Measurements from ENCODE around the gene MAST1.
"Not testable (repeated sequence)": the region's sequence is repeated elsewhere in the genome, so short reads cannot be mapped to it uniquely, and the experiment has no call there.

Gene MAST1

GRCh38 chr19:12838182-12838885 is at the start of gene MAST1:
MAST1 (plus strand) TSS chr19:12838515; CDS start chr19:12838573, 58 bp downstream.
- DNase-seq, result peak; percentile 49

- DNase-seq, result peak; percentile 37
Measured at GRCh38 chr19:12788682-12789097, 49.6 kb upstream of the MAST1 start.

GRCh38 chr19:12789098-12789903 is 49.0 kb upstream of the MAST1 start:
- peak; percentile 41 for DNase-seq

GRCh38 chr19:12789904-12790619 is 48.3 kb upstream of the MAST1 start:
- peak; percentile 98 for DNase-seq

- no peak for DNase-seq
Measured at GRCh38 chr19:12790628-12791344, 47.5 kb upstream of the MAST1 start.

- DNase-seq, result peak; percentile 97
Measured at GRCh38 chr19:12791345-12792050, 46.8 kb upstream of the MAST1 start, which contains the start of gene JUNB. JUNB (plus strand) TSS chr19:12791486; CDS start chr19:12791772, 286 bp downstream.

- peak; percentile 84 for DNase-seq
Measured at GRCh38 chr19:12792051-12792852, 46.1 kb upstream of the MAST1 start.

GRCh38 chr19:12792853-12793289 is 45.4 kb upstream of the MAST1 start:
- DNase-seq, result no peak

GRCh38 chr19:12793290-12794195 is 44.8 kb upstream of the MAST1 start:
- peak; percentile 93 for DNase-seq

- DNase-seq, result no peak
Measured at GRCh38 chr19:12794196-12794941, 43.9 kb upstream of the MAST1 start.

- no peak for DNase-seq
Measured at GRCh38 chr19:12794971-12795381, 43.3 kb upstream of the MAST1 start.

GRCh38 chr19:12796146-12797071 is 41.9 kb upstream of the MAST1 start:
- peak; percentile 74 for DNase-seq

- no peak for DNase-seq
Measured at GRCh38 chr19:12797141-12797587, 41.2 kb upstream of the MAST1 start.

GRCh38 chr19:12797607-12798006 is 40.7 kb upstream of the MAST1 start:
- not testable (repeated sequence) for DNase-seq

GRCh38 chr19:12799742-12800465 is 38.4 kb upstream of the MAST1 start:
- no peak for DNase-seq

- DNase-seq, result no peak
Measured at GRCh38 chr19:12800466-12800770, 37.9 kb upstream of the MAST1 start.

GRCh38 chr19:12800923-12801465 is 37.3 kb upstream of the MAST1 start:
- DNase-seq, result peak; percentile 18

All from stimulated activated CD4-positive, alpha-beta T cell treated with anti-CD3 and anti-CD28 coated beads, Interleukin-1b, Interleukin-23, amount 100 ng/mL, for 48 hours (primary cell).